Naive B cell (primary cell): ENCODE results near the gene VSIR. TPM values are rescaled to one million over a fixed set of nuclear protein-coding genes. Genes with fewer than 3 reads are reported as not detected.
A peak's percentile ranks its signal among the peaks of the same experiment; 100 is the strongest.

Experiments
- ATAC-seq, 2 donors: fragments of 150-1000 bp; cut with Tn5 transposase; 2 replicates each; pipeline ENCODE4 v1.10.0; 2021; ENCODE audit warnings: low read depth in 2 of 2, mild to moderate bottlenecking in 2 of 2, moderate library complexity in 2 of 2
- DNase-seq: peaks from one replicate; pipeline ENCODE4 v3.0.0; 2022
- H3K27ac Mint-ChIP-seq, 6 donors: one replicate each; pipeline ENCODE4 v1.8.0; 2020 to 2022; ENCODE audit warnings: mild to moderate bottlenecking in 6 of 6, mixed read lengths in 6 of 6, moderate library complexity in 5 of 6, inconsistent platforms in 2 of 6
- H3K27me3 Mint-ChIP-seq, 3 donors: one replicate each; pipeline ENCODE4 v1.8.0; 2021 to 2022; ENCODE audit warnings: mixed read lengths in 3 of 3, mild to moderate bottlenecking in 1 of 3
- H3K36me3 Mint-ChIP-seq, 2 donors: one replicate each; pipeline ENCODE4 v1.8.0; 2020 to 2022; ENCODE audit warnings: mixed read lengths in 2 of 2, inconsistent platforms in 1 of 2, mild to moderate bottlenecking in 1 of 2
- H3K4me1 Mint-ChIP-seq, 3 donors: one replicate each; pipeline ENCODE4 v1.8.0; 2020 to 2022; ENCODE audit warnings: mixed read lengths in 3 of 3, inconsistent platforms in 1 of 3, mild to moderate bottlenecking in 1 of 3, moderate library complexity in 1 of 3
- H3K4me3 Mint-ChIP-seq, 8 donors: one replicate each; pipeline ENCODE4 v1.8.0; 2020 to 2022; ENCODE audit warnings: mild to moderate bottlenecking in 8 of 8, mixed read lengths in 8 of 8, moderate library complexity in 8 of 8, inconsistent platforms in 2 of 8
- H3K9me3 Mint-ChIP-seq, 7 donors: one replicate each; pipeline ENCODE4 v1.8.0; 2020 to 2022; ENCODE audit warnings: mixed read lengths in 7 of 7, mild to moderate bottlenecking in 5 of 7, inconsistent platforms in 2 of 7, moderate library complexity in 1 of 7
- polyA plus RNA-seq, 6 donors: library from polyadenylated mRNA; unstranded; fragments of 300-500 nt; fragmentation: Illumina TruSeq; gene quantifications; one replicate each; pipeline ENCODE4 v1.2.3, GENCODE V29; 2021; ENCODE audit warnings: low read depth in 6 of 6

The VSIR gene
- polyA plus RNA-seq, 6 donors from 2014 or later, result 59.8 to 84.3 (median 64.0) TPM

GRCh38 chr10:71727738-71728737 is 45.3 kb downstream of the VSIR start:
- Mint-ChIP-seq H3K4me3 (peak overlapping the region; percentile 15 to 90 (median 84)), H3K9me3 (no peaks in the 10 kb centered on the region), H3K4me1 (peaks cover 44 to 51% (median 44%) of the 10 kb centered on the region in 3 donors), H3K27ac (peak overlapping the region in 5 of 6 donors; percentile 82 to 97 (median 90)), H3K36me3 (no peaks in the 10 kb centered on the region), H3K27me3 (peaks cover 0 to 10% (median 0%) of the 10 kb centered on the region in 3 donors)
- DNase-seq, result peak; percentile 52
- ATAC-seq, result peak; percentile 68 to 74

GRCh38 chr10:71727105-71727737 is 46.1 kb downstream of the VSIR start:
- Mint-ChIP-seq H3K27ac (peak overlapping the region; percentile 82 to 97 (median 91)), H3K27me3 (peaks cover under 1 to 18% (median 3%) of the 10 kb centered on the region in 3 donors), H3K4me3 (peak overlapping the region in 7 of 8 donors; percentile 76 to 90 (median 84)), H3K9me3 (no peaks in the 10 kb centered on the region), H3K36me3 (no peaks in the 10 kb centered on the region), H3K4me1 (peaks cover 40 to 53% (median 41%) of the 10 kb centered on the region in 3 donors)
- peak; percentile 46 for DNase-seq
- peak; percentile 69 to 70 for ATAC-seq

GRCh38 chr10:71726580-71727104 is 46.7 kb downstream of the VSIR start:
- no peaks in the 10 kb centered on the region for H3K9me3 Mint-ChIP-seq
- H3K4me3 Mint-ChIP-seq, result peak overlapping the region in 6 of 8 donors; percentile 44 to 90 (median 81)
- no peaks in the 10 kb centered on the region for H3K36me3 Mint-ChIP-seq
- DNase-seq (no peak), ATAC-seq (peak in 1 of 2 donors; percentile 10)
- peaks cover 38 to 52% (median 41%) of the 10 kb centered on the region in 3 donors for H3K4me1 Mint-ChIP-seq
- peak overlapping the region; percentile 73 to 97 (median 87) for H3K27ac Mint-ChIP-seq
- H3K27me3 Mint-ChIP-seq, result peaks cover 6 to 23% (median 7%) of the 10 kb centered on the region in 3 donors

- Mint-ChIP-seq H3K4me3 (peak overlapping the region in 2 of 8 donors; percentile 66 to 69), H3K27me3 (peaks cover 11 to 28% (median 12%) of the 10 kb centered on the region in 3 donors), H3K4me1 (peaks cover 38 to 52% (median 41%) of the 10 kb centered on the region in 3 donors), H3K9me3 (no peaks in the 10 kb centered on the region), H3K27ac (peak overlapping the region in 5 of 6 donors; percentile 33 to 82 (median 73)), H3K36me3 (no peaks in the 10 kb centered on the region)
- ATAC-seq (no peak), DNase-seq (no peak)
Observed at GRCh38 chr10:71725998-71726579, 47.2 kb downstream of the VSIR start.

- H3K4me1 Mint-ChIP-seq, result peaks cover 38 to 52% (median 43%) of the 10 kb centered on the region in 3 donors
- H3K36me3 Mint-ChIP-seq, result no peaks in the 10 kb centered on the region
- H3K9me3 Mint-ChIP-seq, result no peaks in the 10 kb centered on the region
- ATAC-seq (no peak), DNase-seq (no peak)
- H3K4me3 Mint-ChIP-seq, result no peak overlapping the region
- no peak overlapping the region for H3K27ac Mint-ChIP-seq
- H3K27me3 Mint-ChIP-seq, result peaks cover 11 to 37% (median 17%) of the 10 kb centered on the region in 3 donors
Observed at GRCh38 chr10:71725249-71725648, 48.1 kb downstream of the VSIR start.

- Mint-ChIP-seq H3K36me3 (no peaks in the 10 kb centered on the region), H3K4me3 (no peak overlapping the region), H3K9me3 (no peaks in the 10 kb centered on the region), H3K27ac (no peak overlapping the region), H3K27me3 (peaks cover 11 to 37% (median 17%) of the 10 kb centered on the region in 3 donors), H3K4me1 (peaks cover 38 to 52% (median 43%) of the 10 kb centered on the region in 3 donors)
- ATAC-seq (no peak), DNase-seq (no peak)
Observed at GRCh38 chr10:71724539-71724938, 48.8 kb downstream of the VSIR start.

- DNase-seq, result no peak
- Mint-ChIP-seq H3K4me3 (no peak overlapping the region), H3K9me3 (no peaks in the 10 kb centered on the region), H3K27me3 (peaks cover 11 to 37% (median 17%) of the 10 kb centered on the region in 3 donors), H3K4me1 (peaks cover 28 to 41% (median 31%) of the 10 kb centered on the region in 3 donors), H3K27ac (no peak overlapping the region), H3K36me3 (no peaks in the 10 kb centered on the region)
- no peak for ATAC-seq
Observed at GRCh38 chr10:71723311-71723710, 50.0 kb downstream of the VSIR start.

- Mint-ChIP-seq H3K9me3 (no peaks in the 10 kb centered on the region), H3K4me1 (peaks cover 25 to 37% (median 26%) of the 10 kb centered on the region in 3 donors), H3K36me3 (no peaks in the 10 kb centered on the region), H3K27me3 (peaks cover 11 to 37% (median 17%) of the 10 kb centered on the region in 3 donors), H3K27ac (peak overlapping the region in 2 of 6 donors; percentile 73 to 88), H3K4me3 (peak overlapping the region in 1 of 8 donors; percentile 12)
- DNase-seq, result no peak
- no peak for ATAC-seq
Observed at GRCh38 chr10:71722849-71723248, 50.5 kb downstream of the VSIR start.

GRCh38 chr10:71721313-71721712 is 52.0 kb downstream of the VSIR start:
- H3K4me1 Mint-ChIP-seq, result peaks cover 11 to 21% (median 11%) of the 10 kb centered on the region in 3 donors
- DNase-seq (no peak), ATAC-seq (no peak)
- H3K9me3 Mint-ChIP-seq, result no peaks in the 10 kb centered on the region
- no peak overlapping the region for H3K4me3 Mint-ChIP-seq
- H3K36me3 Mint-ChIP-seq, result no peaks in the 10 kb centered on the region
- no peak overlapping the region for H3K27ac Mint-ChIP-seq
- peaks cover 11 to 37% (median 17%) of the 10 kb centered on the region in 3 donors for H3K27me3 Mint-ChIP-seq

- DNase-seq (no peak), ATAC-seq (no peak)
- H3K27ac Mint-ChIP-seq, result no peak overlapping the region
- H3K36me3 Mint-ChIP-seq, result no peaks in the 10 kb centered on the region
- no peaks in the 10 kb centered on the region for H3K9me3 Mint-ChIP-seq
- H3K27me3 Mint-ChIP-seq, result peaks cover 11 to 37% (median 17%) of the 10 kb centered on the region in 3 donors
- H3K4me1 Mint-ChIP-seq, result peaks cover 7 to 11% (median 9%) of the 10 kb centered on the region in 3 donors
- no peak overlapping the region for H3K4me3 Mint-ChIP-seq
Observed at GRCh38 chr10:71720288-71720687, 53.0 kb downstream of the VSIR start.

GRCh38 chr10:71719464-71720201 is 53.7 kb downstream of the VSIR start, which contains the start of gene C10orf105:
TSS of gene C10orf105 (minus strand) at chr10:71719778. CDS start at chr10:71716337, 3,441 bp downstream.
- H3K27ac Mint-ChIP-seq, result peak within 1 kb of the TSS in 1 of 6 donors; percentile 57
- H3K36me3 Mint-ChIP-seq, result no peaks in the 10 kb centered on the region
- no peak within 1 kb of the TSS for H3K4me3 Mint-ChIP-seq
- peaks cover 9 to 12% (median 12%) of the 10 kb centered on the region in 3 donors for H3K4me1 Mint-ChIP-seq
- H3K27me3 Mint-ChIP-seq, result peaks cover 11 to 37% (median 17%) of the 10 kb centered on the region in 3 donors
- DNase-seq, result no peak
- no peak for ATAC-seq
- H3K9me3 Mint-ChIP-seq, result no peaks in the 10 kb centered on the region

GRCh38 chr10:71719042-71719441 is 54.3 kb downstream of the VSIR start:
- no peak for DNase-seq
- H3K9me3 Mint-ChIP-seq, result no peaks in the 10 kb centered on the region
- ATAC-seq, result no peak

More at GRCh38 chr10:71719042-71719441, 54.3 kb downstream of the VSIR start:
- no peak overlapping the region for H3K4me3 Mint-ChIP-seq
- H3K36me3 Mint-ChIP-seq, result no peaks in the 10 kb centered on the region
- H3K27me3 Mint-ChIP-seq, result peaks cover 11 to 37% (median 17%) of the 10 kb centered on the region in 3 donors
- no peak overlapping the region for H3K27ac Mint-ChIP-seq
- peaks cover 14 to 18% (median 17%) of the 10 kb centered on the region in 3 donors for H3K4me1 Mint-ChIP-seq
